Measurements from ENCODE around the gene PACRG.

Gene PACRG

DNA sequence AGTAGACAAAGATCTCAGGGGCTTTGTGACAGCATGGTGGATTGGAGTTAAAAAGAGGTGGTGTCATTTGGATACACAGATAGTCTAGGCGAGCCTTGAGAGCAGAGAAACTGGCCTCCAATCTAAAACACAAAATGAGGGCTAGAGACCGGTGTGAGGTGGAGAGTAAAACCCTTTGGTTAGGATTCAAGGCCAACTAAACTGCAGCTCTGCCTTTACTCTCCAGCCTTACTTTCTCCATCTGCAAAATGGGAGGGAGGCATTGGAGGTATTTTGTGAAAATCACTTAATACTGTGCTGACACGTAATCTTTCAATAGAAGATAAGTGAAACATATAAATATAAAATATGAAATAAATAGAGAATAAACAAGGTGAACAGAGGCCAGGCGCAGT, 597.6 kb downstream of the PACRG start:
- Mint-ChIP-seq H3K27ac (peak overlapping the region; percentile 34), H3K4me1 (peaks cover 50% of the 10 kb centered on the region), H3K36me3 (ENCODE audit: low read depth) (no peaks in the 10 kb centered on the region), H3K9me3 (peaks cover 7% of the 10 kb centered on the region), H3K27me3 (ENCODE audit: low read depth, poor library complexity) (peaks cover 11% of the 10 kb centered on the region), H3K4me3 (no peak overlapping the region)
- DNase-seq, result no peak
- TF ChIP-seq CTCF (IDR thresholded peaks at IDR 0.05), result no peak

DNA sequence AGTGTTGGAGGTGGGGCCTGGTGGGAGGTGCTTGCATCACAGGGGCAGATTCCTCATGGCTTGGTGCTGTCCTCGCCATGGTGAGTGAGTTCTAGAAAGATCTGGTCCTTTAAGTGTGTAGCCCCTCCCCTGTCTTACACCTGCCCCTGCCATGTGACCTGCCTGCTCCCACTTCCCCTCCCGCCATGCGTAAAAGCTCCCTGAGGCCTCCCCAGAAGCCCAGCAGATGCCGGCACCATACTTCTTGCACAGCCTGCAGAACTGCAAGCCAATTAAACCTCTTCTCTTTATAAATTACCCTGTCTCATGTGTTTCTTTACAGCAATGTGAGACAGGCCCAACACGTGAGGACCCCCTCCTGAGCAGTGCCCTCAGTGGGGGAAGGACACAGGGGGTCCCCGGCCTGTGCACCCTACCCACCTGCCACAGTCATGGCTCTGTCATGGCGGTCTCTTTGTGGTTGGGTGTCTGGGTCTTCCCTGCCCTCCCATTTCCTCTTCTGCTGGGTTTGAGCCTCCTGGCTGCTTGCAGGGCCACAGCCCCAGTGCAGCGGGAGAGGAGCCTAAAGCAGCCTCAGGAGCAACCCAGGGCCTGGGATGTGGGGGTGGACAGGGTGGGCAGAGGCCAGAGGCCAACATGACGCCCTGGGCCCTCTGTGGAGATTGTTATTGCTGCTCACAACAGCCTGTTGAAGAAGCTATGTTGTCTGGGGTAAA, 599.5 kb downstream of the PACRG start:
- peaks cover 51% of the 10 kb centered on the region for H3K4me1 Mint-ChIP-seq
- no peak for TF ChIP-seq CTCF (IDR thresholded peaks at IDR 0.05)
- no peaks in the 10 kb centered on the region for H3K36me3 Mint-ChIP-seq (ENCODE audit: low read depth)
- no peak for DNase-seq
- no peak overlapping the region for H3K27ac Mint-ChIP-seq
- H3K9me3 Mint-ChIP-seq, result peaks cover 7% of the 10 kb centered on the region
- no peak overlapping the region for H3K4me3 Mint-ChIP-seq
- H3K27me3 Mint-ChIP-seq (ENCODE audit: low read depth, poor library complexity), result peaks cover 18% of the 10 kb centered on the region

GRCh38 chr6:163327921-163328320, 600.1 kb downstream of the PACRG start:
- H3K36me3 Mint-ChIP-seq (ENCODE audit: low read depth), result no peaks in the 10 kb centered on the region
- no peak for DNase-seq
- TF ChIP-seq CTCF (IDR thresholded peaks at IDR 0.05), result no peak
- H3K27ac Mint-ChIP-seq, result no peak overlapping the region
- peaks cover 7% of the 10 kb centered on the region for H3K9me3 Mint-ChIP-seq
- H3K4me1 Mint-ChIP-seq, result peaks cover 50% of the 10 kb centered on the region
- peaks cover 18% of the 10 kb centered on the region for H3K27me3 Mint-ChIP-seq (ENCODE audit: low read depth, poor library complexity)
- H3K4me3 Mint-ChIP-seq, result no peak overlapping the region

- DNase-seq, result no peak
- Mint-ChIP-seq H3K27me3 (ENCODE audit: low read depth, poor library complexity) (peaks cover 18% of the 10 kb centered on the region), H3K36me3 (ENCODE audit: low read depth) (no peaks in the 10 kb centered on the region), H3K4me3 (no peak overlapping the region), H3K9me3 (peaks cover 7% of the 10 kb centered on the region), H3K27ac (no peak overlapping the region), H3K4me1 (peaks cover 47% of the 10 kb centered on the region)
- no peak for TF ChIP-seq CTCF (IDR thresholded peaks at IDR 0.05)
These were observed 600.6 kb downstream of the PACRG start for GRCh38 chr6:163328411-163328810.

- H3K36me3 Mint-ChIP-seq (ENCODE audit: low read depth), result no peaks in the 10 kb centered on the region
- H3K27me3 Mint-ChIP-seq (ENCODE audit: low read depth, poor library complexity), result peaks cover 17% of the 10 kb centered on the region
- TF ChIP-seq CTCF (IDR thresholded peaks at IDR 0.05), result no peak
- H3K27ac Mint-ChIP-seq, result no peak overlapping the region
- H3K4me3 Mint-ChIP-seq, result no peak overlapping the region
- peaks cover 7% of the 10 kb centered on the region for H3K9me3 Mint-ChIP-seq
- peaks cover 47% of the 10 kb centered on the region for H3K4me1 Mint-ChIP-seq
- no peak for DNase-seq
These were observed 602.2 kb downstream of the PACRG start for GRCh38 chr6:163329991-163330390.

DNA sequence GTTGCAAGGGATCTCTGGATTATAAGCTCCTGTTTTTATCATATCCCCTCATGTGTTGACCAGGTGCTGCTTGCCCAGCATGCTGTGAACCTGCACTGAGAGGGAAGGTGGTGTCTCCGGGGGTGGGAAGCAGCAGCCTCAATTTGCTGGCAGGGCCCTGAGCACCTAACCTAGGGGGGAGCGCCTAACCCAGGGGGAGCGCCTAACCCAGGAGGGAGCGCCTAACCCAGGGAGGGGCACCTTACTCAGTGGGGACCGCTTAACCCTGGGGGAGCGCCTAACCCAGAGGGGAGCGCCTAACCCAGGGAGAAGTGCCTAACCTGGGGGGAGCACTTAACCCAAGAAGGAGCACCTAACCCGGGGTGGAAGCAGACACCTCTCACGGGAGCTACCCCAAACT, 603.5 kb downstream of the PACRG start:
- Mint-ChIP-seq H3K4me3 (no peak overlapping the region), H3K36me3 (ENCODE audit: low read depth) (no peaks in the 10 kb centered on the region), H3K27me3 (ENCODE audit: low read depth, poor library complexity) (peaks cover 15% of the 10 kb centered on the region), H3K4me1 (peaks cover 49% of the 10 kb centered on the region), H3K9me3 (peaks cover 7% of the 10 kb centered on the region), H3K27ac (no peak overlapping the region)
- no peak for TF ChIP-seq CTCF (IDR thresholded peaks at IDR 0.05)
- DNase-seq, result no peak

All from nephron progenitor cell (in vitro differentiated cells).